ENCODE results near the gene CX3CL1. TPM values are rescaled to one million over a fixed set of nuclear protein-coding genes. Genes with fewer than 3 reads are reported as not detected.

Gene CX3CL1
- total RNA-seq, 1 donor from 2014 or later: 31.1 TPM

Other genes starting within 250 kb of the CX3CL1 start
- gene PSME3IP1, start 186.5 kb upstream of the CX3CL1 start, total RNA-seq: 122 TPM
- gene RSPRY1, start 186.2 kb upstream of the CX3CL1 start, total RNA-seq: 44.7 TPM
- gene ARL2BP, start 127.2 kb upstream of the CX3CL1 start, total RNA-seq: 43.3 TPM
- 34.3 TPM for gene PLLP, start 87.8 kb upstream of the CX3CL1 start, total RNA-seq
- not detected for gene CCL22, start 13.7 kb upstream of the CX3CL1 start, total RNA-seq
- 0.78 TPM for gene CCL17, start 32.3 kb downstream of the CX3CL1 start, total RNA-seq
- 53.2 TPM for gene CIAPIN1, start 74.9 kb downstream of the CX3CL1 start, total RNA-seq
- 66.6 TPM for gene COQ9, start 75.0 kb downstream of the CX3CL1 start, total RNA-seq
- 57.3 TPM for gene POLR2C, start 90.2 kb downstream of the CX3CL1 start, total RNA-seq
- gene DOK4, start 114.0 kb downstream of the CX3CL1 start, total RNA-seq: 12.5 TPM
- 4.6 TPM for gene CCDC102A, start 164.1 kb downstream of the CX3CL1 start, total RNA-seq
- 0.75 TPM for gene ADGRG5, start 170.2 kb downstream of the CX3CL1 start, total RNA-seq